ENCODE measurements around the gene CEP70.
"Not testable (repeated sequence)": the region's sequence is repeated elsewhere in the genome, so short reads cannot be mapped to it uniquely, and the experiment has no call there.

Gene CEP70

GRCh38 chr3:138509586-138509985 is 84.5 kb downstream of the CEP70 start:
- no peak for DNase-seq

GRCh38 chr3:138507524-138507923 is 86.5 kb downstream of the CEP70 start:
- no peak for DNase-seq

- DNase-seq: no peak
These were observed 95.1 kb downstream of the CEP70 start for GRCh38 chr3:138498991-138499390.

GRCh38 chr3:138497851-138498250 is 96.2 kb downstream of the CEP70 start:
- no peak for DNase-seq

GRCh38 chr3:138497021-138497420 is 97.0 kb downstream of the CEP70 start:
- no peak for DNase-seq

GRCh38 chr3:138496436-138496835 is 97.6 kb downstream of the CEP70 start:
- no peak for DNase-seq

GRCh38 chr3:138495638-138496037 is 98.4 kb downstream of the CEP70 start:
- DNase-seq: not testable (repeated sequence)

- DNase-seq: no peak
These were observed 99.5 kb downstream of the CEP70 start for GRCh38 chr3:138494607-138494929.

GRCh38 chr3:138493804-138494606 is 100.1 kb downstream of the CEP70 start:
- no peak for DNase-seq

- no peak for DNase-seq
These were observed 100.9 kb downstream of the CEP70 start for GRCh38 chr3:138492980-138493675.

- no peak for DNase-seq
These were observed 102.1 kb downstream of the CEP70 start for GRCh38 chr3:138491971-138492370.

- not testable (repeated sequence) for DNase-seq
These were observed 107.5 kb downstream of the CEP70 start for GRCh38 chr3:138486580-138486979.

GRCh38 chr3:138484672-138485071 is 109.4 kb downstream of the CEP70 start:
- not testable (repeated sequence) for DNase-seq

GRCh38 chr3:138479438-138479863 is 114.6 kb downstream of the CEP70 start:
- DNase-seq: no peak

- no peak for DNase-seq
These were observed 116.3 kb downstream of the CEP70 start for GRCh38 chr3:138477801-138478200.

- no peak for DNase-seq
These were observed 116.9 kb downstream of the CEP70 start for GRCh38 chr3:138477120-138477519.

- DNase-seq: no peak
These were observed 117.5 kb downstream of the CEP70 start for GRCh38 chr3:138476526-138476925.

GRCh38 chr3:138474163-138474562 is 119.9 kb downstream of the CEP70 start:
- DNase-seq: no peak

GRCh38 chr3:138473391-138473790 is 120.7 kb downstream of the CEP70 start:
- DNase-seq: no peak

- no peak for DNase-seq
These were observed 121.8 kb downstream of the CEP70 start for GRCh38 chr3:138472141-138472825.

- no peak for DNase-seq
These were observed 122.6 kb downstream of the CEP70 start for GRCh38 chr3:138471481-138471880.

- no peak for DNase-seq
These were observed 123.4 kb downstream of the CEP70 start for GRCh38 chr3:138470687-138471086.

- no peak for DNase-seq
These were observed 124.2 kb downstream of the CEP70 start for GRCh38 chr3:138469874-138470273.

GRCh38 chr3:138468886-138469285 is 125.2 kb downstream of the CEP70 start:
- DNase-seq: no peak
